Renal cortical epithelial cell (primary cell): Measurements from ENCODE around the gene CBX1. TPM values are rescaled to one million over a fixed set of nuclear protein-coding genes. Genes with fewer than 3 reads are reported as not detected.
A peak's percentile ranks its signal among the peaks of the same experiment; 100 is the strongest.

ENCODE experiments used
- DNase-seq: peaks from one replicate; pipeline ENCODE4 v3.0.0-alpha.2; 2011; ENCODE audit warnings: low read depth
- total RNA-seq: library from RNA; depleted of rRNA; stranded (reverse); fragments of >200 nt; gene quantifications from 2 replicates; pipeline ENCODE4 v1.2.3, GENCODE V29; 2014

CBX1 gene
- total RNA-seq = 68.9 and 88.3 TPM in 2 replicates

- DNase-seq = peak; percentile 85
These were observed at the start of gene CBX1 for GRCh38 chr17:48101012-48101720. Gene CBX1, minus strand, starts transcription at chr17:48101478. Its CDS starts 24,474 bp downstream, at chr17:48077004.

- no peak for DNase-seq
These were observed 49.3 kb upstream of the CBX1 start for GRCh38 chr17:48150597-48151001.

GRCh38 chr17:48149787-48150463, 48.6 kb upstream of the CBX1 start:
- no peak for DNase-seq

- no peak for DNase-seq
These were observed 47.8 kb upstream of the CBX1 start for GRCh38 chr17:48148854-48149786.

GRCh38 chr17:48148029-48148770, 46.9 kb upstream of the CBX1 start:
- DNase-seq = no peak

- no peak for DNase-seq
These were observed 43.9 kb upstream of the CBX1 start for GRCh38 chr17:48144976-48145798.

GRCh38 chr17:48144231-48144630, 43.0 kb upstream of the CBX1 start:
- no peak for DNase-seq

GRCh38 chr17:48143629-48144028, 42.4 kb upstream of the CBX1 start:
- DNase-seq = no peak

GRCh38 chr17:48139944-48140343, 38.7 kb upstream of the CBX1 start:
- no peak for DNase-seq

GRCh38 chr17:48137656-48138055, 36.4 kb upstream of the CBX1 start:
- no peak for DNase-seq

- no peak for DNase-seq
These were observed 33.7 kb upstream of the CBX1 start for GRCh38 chr17:48134912-48135480.

GRCh38 chr17:48132385-48132784, 31.1 kb upstream of the CBX1 start:
- DNase-seq = no peak

GRCh38 chr17:48131216-48131824, 30.0 kb upstream of the CBX1 start:
- peak; percentile 66 for DNase-seq

GRCh38 chr17:48129981-48130380, 28.7 kb upstream of the CBX1 start:
- DNase-seq = no peak

GRCh38 chr17:48128400-48128799, 27.1 kb upstream of the CBX1 start:
- no peak for DNase-seq

GRCh38 chr17:48127371-48128051, 26.2 kb upstream of the CBX1 start:
- DNase-seq = peak; percentile 84

- no peak for DNase-seq
These were observed 25.2 kb upstream of the CBX1 start for GRCh38 chr17:48126532-48126850.

GRCh38 chr17:48125829-48126531, 24.7 kb upstream of the CBX1 start:
- DNase-seq = no peak
